GM19397 (cell line): ENCODE measurements around the gene MRRF.

Experiments used
- ATAC-seq: cut with Tn5 transposase; IDR thresholded peaks from one replicate; pipeline ENCODE4 v1.9.1; 2021; ENCODE audit warnings: mild to moderate bottlenecking, moderate library complexity; ENCODE audit not compliant: unreplicated experiment

The MRRF gene, protein sequence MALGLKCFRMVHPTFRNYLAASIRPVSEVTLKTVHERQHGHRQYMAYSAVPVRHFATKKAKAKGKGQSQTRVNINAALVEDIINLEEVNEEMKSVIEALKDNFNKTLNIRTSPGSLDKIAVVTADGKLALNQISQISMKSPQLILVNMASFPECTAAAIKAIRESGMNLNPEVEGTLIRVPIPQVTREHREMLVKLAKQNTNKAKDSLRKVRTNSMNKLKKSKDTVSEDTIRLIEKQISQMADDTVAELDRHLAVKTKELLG

DNA sequence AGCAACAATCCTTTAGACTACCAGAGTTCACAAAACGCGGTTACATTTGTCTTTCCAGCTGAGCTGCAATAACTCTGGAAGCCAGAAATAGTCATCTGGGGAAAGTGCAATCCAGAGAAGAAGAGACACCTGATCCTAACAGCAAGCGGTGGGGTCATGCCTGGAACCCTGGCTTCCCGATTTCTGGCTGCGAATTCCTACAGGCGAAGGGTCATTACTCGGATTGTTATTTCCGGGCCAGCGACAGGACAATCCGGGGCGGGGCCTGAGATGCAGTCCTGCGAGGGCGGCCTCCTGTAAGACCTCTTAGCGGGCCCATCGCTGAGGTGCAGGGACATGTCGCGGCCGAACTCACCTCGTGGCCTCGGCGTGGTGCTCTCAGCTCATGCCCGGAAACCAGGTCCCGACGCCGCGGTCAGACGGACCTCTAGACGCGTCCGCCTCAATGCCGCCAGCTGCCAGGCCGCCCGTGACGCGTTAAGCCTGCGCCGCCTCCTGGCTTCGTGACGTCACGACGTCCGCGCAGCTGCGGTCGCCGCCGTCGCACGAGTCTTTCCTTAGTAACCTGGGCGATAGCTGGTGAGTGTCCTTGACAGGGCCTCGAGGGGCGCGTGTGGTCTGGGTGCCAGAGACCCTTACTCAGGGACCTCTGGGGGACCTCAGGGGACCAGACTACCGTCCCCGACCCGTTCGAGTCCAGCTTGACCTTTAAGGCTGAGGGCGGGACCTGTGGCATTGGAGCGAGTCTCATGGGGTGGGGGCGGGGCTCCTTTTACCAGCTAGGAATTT lies at the start of gene MRRF, which contains the start of gene RBM18:
Gene MRRF, plus strand, starts transcription at position 523 of the 789 bp plus-strand sequence. CDS start 6,010 bp downstream, outside the sequence.
Gene RBM18, minus strand, starts transcription at position 481 of the 789 bp plus-strand sequence. CDS start 3,348 bp downstream, outside the sequence.
- peak; percentile 89 for ATAC-seq

DNA sequence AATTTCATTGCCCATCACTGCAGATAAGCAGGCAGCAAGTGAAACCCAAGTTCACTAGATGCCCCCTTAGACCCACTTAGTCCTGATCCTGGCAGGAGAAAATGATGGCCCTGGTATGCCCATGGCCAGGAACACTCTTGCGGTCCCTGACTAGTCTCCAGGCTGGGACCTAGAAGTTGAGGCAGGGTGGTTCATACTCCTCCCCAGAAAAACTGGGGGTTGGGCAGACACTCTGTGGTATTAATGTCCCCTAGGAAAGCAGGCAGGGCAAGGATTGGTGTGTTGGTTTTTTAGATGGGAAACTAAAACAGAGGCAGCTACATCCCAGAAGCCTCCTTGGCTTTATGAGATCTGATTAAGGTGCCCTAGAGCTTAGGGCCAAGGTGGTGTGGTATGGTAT lies 49.0 kb upstream of the MRRF start:
- no peak for ATAC-seq

DNA sequence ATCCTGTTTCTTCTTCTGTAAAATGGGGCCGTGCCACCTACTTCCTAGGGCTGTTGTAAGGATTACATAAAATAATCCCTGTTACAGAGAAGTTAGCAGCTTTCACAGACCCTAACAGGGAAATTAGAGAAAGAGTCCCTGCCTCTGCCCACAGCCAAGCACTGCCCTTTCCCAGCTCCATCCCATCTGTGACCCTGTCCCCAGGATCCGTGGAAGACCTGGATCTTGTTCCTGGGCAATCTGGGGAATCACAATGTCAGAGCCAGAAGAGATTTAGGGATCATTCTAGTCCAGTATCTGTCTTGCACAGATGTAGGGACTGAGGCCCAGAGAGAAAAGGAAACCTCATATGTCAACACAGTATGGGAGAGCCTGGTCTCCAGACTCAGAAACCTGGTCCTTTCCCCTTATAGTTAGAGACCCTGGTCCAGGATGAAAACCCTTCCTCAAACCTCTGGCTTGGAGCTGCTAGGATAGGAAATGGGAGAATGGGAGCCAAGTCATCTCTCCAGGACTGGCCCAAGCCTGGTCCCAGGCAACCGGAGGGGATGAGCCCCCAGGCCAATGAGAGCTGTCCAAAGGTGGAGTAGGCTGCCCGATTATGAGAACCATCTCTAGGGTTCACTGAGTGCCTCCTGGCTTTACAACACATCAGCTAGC lies 48.4 kb upstream of the MRRF start:
- ATAC-seq, result no peak

DNA sequence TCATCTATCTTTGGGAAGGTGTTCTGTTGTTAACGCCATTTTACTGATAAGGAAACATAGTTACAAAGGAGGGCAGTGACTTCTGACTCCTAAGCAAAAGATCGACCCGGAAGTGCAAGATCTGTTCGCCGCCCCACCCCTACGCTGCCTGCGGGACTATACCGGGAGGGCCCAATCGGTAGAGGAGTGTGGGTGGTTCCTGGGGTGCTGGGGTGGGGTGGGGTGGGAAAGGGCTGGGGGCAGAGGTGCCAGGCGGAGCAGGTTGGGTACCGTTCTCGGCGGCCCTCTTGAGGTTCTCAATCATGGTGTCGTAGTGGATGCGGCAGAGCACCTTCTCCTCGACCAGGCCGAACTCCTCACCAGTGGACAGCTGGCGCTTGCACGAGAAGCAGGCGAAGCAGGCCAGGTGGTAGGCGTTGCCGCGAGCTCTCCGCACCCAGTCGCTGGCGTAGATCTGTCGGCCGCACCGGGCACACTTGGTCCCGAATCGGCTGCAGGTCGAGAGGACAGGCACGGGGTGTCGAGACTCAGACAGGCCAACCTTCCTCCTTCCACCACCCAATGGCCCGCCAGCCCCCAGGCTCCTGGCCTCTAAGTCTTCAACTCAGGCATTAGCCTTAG lies 47.8 kb upstream of the MRRF start:
- no peak for ATAC-seq

DNA sequence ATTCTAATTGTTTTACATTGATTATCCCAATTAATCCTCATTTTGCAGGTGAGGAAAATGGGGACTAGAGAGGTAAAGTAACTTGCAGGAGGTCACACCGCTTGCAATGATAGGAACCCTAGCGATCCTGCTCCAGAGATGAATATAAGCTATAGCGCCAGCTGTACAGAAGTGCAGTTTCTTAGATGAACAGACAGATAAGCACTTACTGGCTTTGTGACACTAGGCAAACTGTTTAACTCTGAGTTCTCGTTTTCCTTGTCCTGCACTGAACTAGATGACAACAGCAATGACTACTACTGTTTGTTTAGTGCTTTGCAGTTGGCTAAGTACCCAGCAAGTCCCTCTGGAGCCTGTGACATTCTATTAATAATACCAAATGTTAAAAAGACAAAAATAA lies 47.0 kb upstream of the MRRF start:
- ATAC-seq, result no peak

DNA sequence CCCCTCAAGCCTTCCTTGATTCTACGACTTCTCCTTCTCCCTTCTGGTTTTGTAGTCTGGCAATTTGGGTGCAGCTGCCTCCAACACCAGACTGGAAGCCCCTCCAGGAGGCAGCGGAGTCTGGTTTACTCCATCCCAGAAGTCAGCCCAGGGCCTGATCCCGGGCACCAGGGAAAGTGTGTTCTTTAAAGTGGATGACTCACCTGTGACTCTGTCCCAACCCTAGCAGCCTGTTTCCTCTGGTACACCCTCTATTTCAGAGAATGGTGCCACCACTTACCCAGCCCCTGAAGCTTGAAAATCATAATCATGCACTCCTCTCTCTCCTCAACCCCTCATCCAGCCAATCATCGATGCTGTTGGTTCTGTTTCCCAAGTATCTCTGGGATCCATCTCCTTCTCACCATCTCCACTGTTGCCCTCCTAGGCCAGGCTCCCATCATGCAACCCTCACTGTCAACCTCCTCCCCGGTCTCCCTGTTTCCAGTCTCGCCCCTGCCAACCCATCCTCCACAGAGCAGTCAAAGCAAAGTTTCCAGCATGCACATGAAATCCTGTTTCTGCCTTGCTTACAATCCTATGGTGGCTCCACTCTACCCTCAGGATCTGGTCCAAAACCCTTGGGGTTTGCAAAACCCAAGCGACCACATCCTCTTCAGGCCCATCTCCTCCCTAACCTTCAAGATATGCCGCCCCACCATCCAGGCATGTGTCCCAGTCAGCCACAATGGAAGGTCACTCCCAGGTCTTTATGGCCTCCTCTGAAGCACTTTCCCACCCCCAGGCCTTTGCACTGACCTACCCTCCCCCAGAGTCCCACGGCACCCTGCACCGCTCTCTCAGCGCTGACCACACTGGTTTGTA lies 46.4 kb upstream of the MRRF start:
- no peak for ATAC-seq

DNA sequence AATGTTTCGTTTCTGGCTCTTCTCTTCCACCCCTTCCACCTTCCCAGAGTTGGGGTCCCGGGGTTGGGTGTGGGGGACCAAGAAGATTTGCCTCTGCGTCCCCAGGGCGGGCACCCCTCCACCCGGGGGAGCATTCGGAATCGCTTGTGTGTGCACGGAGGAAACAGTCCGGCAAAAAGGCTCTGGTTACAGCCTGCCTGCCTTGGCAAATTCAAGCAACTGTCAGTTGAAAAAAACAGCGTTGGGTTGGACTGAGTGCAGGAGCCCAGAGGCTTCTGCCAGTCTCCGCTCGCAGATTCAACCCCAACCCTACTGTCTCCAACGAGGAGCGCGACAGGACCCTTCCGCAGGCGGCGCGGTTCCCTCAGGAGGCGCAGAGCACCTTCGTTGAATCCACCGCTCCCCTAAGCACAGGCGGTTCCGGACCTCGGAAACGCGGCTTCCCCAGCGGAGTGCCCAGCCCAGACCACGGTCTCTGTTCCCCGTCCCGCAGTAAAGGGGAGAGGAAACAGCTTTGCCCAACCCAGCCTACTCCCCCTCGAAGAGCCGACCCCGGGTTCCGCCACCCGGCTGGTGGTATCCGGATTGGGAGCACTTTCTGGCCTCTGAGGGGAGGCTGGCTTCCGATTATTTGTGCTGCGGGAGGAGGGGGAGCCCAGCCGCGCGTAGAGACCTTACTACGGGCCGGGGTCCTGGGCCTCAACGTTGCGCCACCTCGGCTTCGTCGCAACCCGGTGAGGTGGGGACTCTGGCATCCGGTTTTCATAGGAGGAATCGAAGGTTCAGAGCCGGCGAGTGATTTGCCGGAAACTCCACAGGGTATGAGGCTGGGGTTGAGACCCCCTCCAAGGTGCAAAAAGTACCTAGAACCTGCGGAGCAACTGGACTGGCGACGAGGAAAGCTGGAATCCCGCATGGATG lies 45.5 kb upstream of the MRRF start:
- ATAC-seq, result no peak

DNA sequence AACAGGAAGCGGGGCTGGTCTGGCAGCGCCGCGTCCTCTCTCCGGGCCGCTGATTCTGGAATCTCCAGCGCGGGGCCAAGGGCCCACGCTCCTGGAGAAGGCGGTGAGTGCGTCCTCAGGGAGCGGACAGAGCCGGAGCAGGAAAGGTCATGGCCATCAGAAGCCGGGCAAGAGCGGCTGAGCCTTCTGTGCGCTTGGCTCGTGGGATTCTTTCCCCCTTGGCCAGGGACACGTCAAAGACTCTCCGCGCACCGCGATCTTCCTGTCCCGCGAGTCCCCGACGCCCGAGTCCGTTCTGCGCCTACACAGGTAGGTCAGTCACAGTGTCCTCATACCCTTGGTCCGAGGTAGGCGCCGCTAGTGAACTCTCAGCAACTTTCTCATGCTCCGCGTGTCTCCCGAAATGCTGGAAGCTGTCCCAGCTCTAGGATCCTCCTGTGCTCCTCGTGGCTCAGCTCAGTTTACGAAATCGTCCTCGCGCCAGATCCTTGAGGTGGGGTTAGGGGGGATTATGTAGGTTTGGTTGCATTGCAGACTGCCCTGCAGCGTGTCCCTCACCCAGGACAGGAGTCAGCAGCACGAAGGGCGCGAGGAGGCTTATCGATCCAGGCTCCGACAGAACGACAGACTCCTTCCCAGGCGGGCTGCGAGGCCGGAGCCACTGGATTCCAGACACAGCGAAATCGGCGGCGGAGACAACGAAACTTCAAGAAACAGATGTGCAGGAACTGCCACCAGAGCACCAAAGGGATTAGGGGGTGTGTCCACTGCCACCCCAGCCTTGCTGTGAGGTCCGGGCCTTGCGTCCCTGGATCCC lies 44.6 kb upstream of the MRRF start:
- ATAC-seq, result no peak

DNA sequence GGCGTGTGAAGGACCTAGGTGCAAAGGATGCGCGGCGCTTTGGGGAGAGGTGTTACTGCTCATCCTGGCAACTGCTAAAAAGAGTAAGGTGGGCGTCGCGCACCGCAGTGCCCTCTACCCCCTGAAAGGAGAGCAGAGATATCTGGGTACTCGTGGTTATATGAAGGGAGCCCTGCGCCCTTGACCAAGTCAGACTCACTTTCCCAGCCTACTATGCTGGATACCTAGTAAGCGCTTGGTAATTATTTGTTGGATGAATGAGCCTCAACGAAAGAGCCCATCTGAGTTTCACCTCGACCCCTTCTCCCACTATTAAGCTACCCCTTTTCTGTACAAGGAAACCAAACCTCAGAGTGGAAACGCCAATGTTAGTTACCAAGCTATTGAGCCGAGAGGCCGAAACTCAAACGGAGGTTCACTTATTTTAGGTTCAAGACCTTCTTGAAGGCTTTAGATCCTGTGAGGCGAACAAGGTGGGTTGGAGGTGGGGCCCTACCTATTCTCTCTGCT lies 44.0 kb upstream of the MRRF start:
- no peak for ATAC-seq

DNA sequence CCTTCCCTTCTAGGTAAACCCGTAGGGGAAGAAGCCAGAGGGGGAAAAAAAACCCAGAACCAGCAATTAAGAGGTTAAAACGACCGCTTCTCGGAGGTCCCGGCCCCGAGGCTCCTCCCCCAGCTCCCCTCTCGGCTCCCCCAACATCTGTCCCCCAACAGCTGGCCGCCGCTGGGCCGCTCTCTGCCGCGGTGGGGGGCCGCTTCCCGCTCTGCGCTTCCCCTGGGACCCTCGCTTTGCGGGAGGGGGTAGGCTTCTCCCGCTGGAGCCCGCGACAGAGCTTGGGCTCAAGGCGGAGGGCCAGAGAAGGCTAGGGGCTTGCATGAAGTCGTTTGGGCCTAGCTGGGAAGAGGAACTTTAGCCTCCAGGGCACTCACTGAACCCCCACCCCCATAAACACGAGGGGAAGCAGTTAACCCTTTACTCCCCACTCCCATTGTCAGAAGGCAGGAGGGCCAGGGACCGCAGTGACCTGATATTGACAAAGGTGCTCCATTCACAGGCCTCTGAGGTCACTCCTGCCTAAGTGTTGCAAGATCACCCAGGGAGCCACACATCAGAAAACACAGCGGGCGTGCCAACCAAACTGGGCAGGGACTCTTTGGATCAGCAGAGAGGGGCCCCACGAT lies 43.4 kb upstream of the MRRF start:
- ATAC-seq, result no peak

DNA sequence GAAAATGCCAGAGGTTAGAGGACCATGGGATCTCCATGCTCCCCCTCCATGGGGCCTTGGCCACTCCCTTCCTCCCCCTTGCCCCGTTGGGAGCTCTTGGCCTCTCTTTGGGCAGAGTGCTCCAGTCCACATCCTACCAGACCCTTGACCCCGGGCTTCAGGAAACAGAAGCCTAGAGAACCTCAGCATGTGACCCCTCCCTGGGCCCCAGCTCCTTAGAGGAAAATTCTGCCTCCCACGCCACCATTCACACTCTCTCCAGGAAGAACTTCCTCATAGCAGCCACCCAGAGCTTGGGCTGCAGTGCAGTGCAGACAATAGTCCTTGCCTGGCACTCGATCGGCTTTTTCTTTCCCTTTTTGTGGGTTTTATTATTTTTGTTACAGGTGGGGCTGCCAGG lies 41.9 kb upstream of the MRRF start:
- ATAC-seq, result no peak

DNA sequence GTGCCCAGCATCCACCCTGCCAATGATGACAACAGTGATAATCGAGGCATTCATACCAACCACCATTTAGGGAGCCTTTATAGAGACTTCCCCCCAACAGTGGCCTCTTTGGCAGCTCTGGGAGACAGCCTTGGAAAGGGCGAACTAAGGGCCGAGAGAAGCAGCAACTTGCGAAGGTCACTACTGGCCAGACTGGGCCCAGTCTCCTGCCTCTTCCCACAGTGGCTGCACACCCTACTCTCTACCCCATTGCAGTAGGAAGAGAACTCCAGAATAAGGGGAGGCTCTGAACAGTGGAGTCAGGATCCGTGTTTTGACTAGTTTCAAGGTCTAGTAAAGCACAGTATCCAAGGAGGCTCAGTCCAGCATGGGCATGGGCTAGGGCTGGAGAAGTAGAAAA lies 41.2 kb upstream of the MRRF start:
- ATAC-seq, result no peak

DNA sequence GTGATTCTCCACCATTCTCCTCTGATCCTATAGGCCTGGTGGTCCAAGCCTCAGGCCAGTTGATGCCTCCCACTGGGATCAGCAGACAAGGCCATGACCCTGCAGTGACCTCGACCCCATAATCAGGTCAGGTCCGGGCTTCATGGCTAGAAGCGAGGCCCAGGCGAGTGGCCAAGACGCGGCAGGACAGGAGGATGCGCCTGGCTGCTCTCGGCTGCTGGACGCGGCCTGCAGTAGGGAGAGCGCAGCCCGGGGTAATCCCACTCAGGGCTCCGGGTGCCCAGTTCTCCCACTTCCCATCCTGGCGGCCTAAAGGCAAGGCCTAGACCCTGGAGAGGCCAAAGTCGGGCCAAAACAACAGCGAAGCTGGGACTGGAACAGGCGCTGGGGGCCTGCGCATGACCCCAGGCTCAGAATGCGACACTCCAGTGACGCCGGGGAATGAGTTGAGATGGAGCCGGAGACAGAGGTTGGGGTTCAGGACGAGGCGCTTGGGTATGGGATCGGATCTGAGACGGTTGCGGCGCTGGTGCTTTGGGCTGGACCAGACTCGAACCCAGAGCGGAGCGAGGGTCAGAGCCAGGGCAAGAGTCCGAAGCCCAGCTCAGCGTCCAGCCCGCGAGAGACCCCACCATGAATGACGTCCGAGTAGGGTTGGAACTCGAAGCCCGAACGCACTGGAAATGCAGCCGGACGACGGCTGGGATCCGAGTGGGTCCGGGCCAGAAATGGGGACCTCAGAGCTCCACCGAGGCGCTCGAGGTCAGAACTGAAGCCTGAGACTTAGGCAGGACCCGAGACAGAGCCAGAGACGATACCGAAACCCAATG lies 39.2 kb upstream of the MRRF start:
- no peak for ATAC-seq

DNA sequence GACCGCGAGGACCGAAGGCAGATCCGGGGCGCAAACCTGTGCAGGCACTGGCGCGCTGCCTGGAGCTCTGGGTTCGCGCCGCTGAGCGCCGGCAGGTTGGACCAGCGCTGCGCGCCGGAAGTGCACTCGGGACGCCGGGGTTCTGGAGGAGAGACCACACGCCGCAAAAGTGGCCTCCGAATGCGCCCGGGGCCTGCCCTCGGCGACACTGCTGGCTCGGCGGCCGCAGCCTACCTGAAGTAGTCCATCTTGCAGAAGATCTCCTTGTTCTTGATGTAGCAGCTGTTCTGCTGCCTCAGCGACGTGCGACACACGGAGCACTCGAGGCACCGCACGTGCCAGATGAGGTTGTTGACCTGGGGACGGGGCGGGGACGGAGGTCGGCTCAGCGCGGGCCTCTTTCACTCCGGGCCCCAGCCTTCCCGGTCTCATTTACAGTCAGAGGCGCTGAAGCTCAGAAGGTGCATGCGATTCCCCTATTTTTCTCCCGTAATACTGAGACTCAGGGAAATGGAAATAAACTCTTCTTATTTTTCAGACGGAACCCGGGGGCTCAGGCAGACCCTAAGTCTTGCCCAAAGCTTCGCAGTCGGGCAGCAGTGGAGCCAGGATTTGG lies 38.4 kb upstream of the MRRF start:
- no peak for ATAC-seq

DNA sequence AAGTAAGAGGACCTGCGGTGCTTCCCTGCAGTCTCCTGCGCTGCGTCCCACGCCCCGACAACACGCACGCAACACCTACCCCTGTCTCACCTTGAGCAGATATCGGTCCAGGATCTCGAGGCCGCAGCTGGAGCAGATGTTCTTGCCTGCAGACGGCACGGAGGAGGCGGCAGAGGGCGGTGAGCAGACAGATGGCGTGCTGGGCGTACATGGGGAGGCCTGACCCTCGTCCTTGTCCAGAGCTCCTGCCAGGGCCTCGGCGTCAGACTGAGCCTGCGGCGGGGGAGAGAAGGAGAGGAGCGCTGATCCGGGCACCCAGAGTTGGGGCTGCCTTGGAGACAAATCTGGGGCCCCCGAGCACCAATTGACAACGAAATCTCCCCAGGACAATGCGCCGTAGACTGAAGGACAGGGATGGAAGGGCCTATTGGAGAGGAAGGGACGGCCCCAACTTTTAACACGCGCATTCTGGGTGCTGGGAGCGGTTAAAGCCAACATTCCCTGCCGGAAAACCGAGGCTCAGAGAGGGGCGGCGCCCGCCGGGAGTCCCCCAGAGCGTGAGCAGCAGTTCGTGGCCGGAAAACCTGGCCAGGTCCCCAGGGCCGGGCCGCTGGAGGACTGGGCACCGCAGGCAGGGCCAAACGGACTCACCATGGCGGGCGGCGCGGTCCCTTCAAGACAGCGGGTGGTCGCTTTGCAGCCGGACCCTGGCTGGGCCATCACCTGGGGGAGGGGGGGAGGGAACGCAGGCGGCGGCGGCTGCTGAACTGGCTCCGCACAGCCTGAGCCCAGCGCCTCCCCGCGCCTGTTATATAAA lies 37.7 kb upstream of the MRRF start:
- no peak for ATAC-seq

DNA sequence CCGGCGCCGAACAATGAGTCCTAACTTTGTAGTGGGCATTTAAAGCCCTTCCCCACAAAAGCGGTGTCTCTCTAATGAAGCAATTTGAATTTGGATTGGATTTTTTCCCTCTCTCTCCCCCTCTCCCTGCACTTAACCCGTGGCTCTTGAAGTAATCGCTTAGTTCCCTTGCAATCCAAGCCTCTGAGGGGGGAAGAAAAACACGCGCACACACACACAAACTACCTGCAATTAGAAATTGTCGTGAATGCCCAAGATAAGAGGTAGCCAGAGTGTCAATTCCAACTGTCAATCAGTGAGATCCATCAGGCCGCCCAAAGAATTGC lies 37.1 kb upstream of the MRRF start:
- ATAC-seq, result no peak
